ENCODE results near the gene TMEM255B. TPM values are rescaled to one million over a fixed set of nuclear protein-coding genes. Genes with fewer than 3 reads are reported as not detected.

The TMEM255B gene
- total and polyA plus RNA-seq, 4 donors, result 6.0 to 19.6 (median 14.8) TPM

DNA sequence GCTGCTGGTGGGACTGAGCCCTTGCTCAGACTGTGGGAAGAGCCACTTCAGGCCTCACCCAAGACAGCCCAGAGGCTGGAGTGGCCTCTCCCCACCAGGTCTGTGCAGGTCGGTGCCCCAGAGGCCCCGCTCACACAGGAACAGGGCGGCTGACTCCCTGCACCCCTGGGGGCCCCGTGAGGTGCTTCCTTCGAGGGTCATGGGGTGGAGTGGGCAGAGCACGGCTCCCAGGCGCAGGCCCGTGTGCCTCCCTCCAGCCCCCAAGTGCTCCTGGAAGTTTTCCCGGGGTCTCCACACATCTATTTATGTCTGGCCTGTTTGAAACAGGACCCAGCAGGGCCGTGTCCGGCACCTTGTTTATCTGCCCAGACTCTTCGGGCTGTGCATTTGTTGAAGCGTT lies 9.5 kb upstream of the TMEM255B start:
- DNase-seq, result no peak

DNA sequence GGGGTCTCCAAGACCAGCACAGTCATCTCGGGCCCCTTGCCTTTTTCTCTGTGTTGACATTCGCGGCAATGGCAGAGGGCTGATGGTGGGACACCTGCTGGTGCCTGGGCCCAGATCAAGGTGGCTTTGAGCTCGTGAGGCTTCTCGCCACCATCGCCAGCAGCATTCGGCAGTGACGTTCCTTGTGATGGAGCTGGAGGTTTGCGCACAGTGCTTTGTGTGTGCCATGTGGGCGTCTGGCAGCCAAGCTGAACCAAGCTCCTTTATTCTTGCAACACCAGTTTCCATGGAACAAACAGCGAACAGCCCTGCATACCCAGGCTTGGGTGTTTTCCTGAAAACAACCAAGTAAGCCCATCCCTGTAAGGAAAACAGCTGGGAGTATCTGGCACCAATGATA lies 9.1 kb upstream of the TMEM255B start:
- TF ChIP-seq, protein P1, sequence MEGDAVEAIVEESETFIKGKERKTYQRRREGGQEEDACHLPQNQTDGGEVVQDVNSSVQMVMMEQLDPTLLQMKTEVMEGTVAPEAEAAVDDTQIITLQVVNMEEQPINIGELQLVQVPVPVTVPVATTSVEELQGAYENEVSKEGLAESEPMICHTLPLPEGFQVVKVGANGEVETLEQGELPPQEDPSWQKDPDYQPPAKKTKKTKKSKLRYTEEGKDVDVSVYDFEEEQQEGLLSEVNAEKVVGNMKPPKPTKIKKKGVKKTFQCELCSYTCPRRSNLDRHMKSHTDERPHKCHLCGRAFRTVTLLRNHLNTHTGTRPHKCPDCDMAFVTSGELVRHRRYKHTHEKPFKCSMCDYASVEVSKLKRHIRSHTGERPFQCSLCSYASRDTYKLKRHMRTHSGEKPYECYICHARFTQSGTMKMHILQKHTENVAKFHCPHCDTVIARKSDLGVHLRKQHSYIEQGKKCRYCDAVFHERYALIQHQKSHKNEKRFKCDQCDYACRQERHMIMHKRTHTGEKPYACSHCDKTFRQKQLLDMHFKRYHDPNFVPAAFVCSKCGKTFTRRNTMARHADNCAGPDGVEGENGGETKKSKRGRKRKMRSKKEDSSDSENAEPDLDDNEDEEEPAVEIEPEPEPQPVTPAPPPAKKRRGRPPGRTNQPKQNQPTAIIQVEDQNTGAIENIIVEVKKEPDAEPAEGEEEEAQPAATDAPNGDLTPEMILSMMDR (IDR thresholded peaks at IDR 0.05; ENCODE audit: control extremely low read depth, extremely low read depth), result no peak
- 86 to 91% methylated on average over 11 of the region's 11 CpGs for WGBS, 2 donors

More for the DNA sequence above, 9.5 kb upstream of the TMEM255B start:
- WGBS, 2 donors, result 80 to 85% methylated on average over 13 of the region's 13 CpGs
- no peak overlapping the region for H3K4me3 ChIP-seq
- H3K27ac ChIP-seq (ENCODE audit: low read depth in 1 of 2, low read length in 1 of 2), result no peak overlapping the region
- peaks cover 0 to 4% (median 1%) of the 10 kb centered on the region in 4 donors for H3K9me3 ChIP-seq (ENCODE audit: control insufficient read depth in 4 of 4, insufficient read depth in 3 of 4, low read length in 3 of 4)
- H3K9ac ChIP-seq (ENCODE audit: insufficient read depth in 1 of 2, low read length in 2 of 2), result no peak overlapping the region
- ATAC-seq (ENCODE audit: insufficient read depth, low FRiP score), result no peak
- TF ChIP-seq, protein P1 (IDR thresholded peaks at IDR 0.05; ENCODE audit: control extremely low read depth, extremely low read depth), result no peak
- H3K27me3 ChIP-seq (ENCODE audit: control insufficient read depth in 3 of 3, insufficient read depth in 3 of 3, low read length in 2 of 3), result peaks cover 0 to 4% (median 0%) of the 10 kb centered on the region in 3 donors
- no peaks in the 10 kb centered on the region for H3K4me1 ChIP-seq (ENCODE audit: control insufficient read depth in 5 of 5, insufficient read depth in 5 of 5, low read length in 5 of 5)
- no peaks in the 10 kb centered on the region for H3K36me3 ChIP-seq (ENCODE audit: control insufficient read depth in 4 of 4, insufficient read depth in 4 of 4, low read length in 4 of 4)

DNA sequence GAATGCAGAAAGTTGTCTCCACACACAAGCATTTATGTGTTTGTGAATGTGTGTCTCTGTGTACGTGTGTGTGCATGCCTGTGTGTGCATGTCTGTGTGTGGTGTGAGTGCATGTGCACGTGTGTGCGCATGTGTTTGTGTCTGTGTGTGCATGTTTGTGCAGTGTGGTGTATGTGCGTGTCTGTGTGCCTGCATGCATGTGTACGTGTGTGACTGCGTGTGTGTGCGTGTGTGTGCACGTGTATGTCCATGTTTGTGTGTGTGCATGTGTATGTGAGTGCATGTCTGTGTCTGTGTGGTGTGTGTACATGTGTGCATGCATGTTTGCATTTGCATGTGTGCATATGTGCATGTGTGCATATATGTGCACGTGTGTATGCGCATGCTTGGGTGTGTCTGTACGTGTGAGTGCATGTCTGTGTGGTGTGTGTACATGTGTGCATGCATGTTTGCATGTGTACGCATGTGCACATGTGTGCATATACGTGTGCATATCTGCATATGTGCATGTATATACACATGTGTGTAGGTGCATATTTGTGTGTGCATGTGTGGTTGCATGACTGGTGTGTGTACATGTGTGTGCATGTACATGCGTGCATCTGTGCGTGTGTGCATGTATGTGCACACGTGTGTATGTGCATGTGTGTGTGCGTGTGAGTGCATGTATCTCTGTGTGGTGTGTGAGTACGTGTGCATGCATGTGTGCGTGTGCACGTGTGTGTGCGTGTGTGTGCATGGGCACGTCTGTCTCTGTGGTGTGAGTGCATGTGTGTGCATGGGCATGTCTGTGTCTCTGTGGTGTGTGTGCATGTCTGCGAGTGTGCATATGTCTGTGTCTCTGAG lies 8.2 kb upstream of the TMEM255B start:
- no peak overlapping the region for H3K9ac ChIP-seq (ENCODE audit: insufficient read depth in 1 of 2, low read length in 2 of 2)
- no peak overlapping the region for H3K4me3 ChIP-seq
- no peak for DNase-seq
- no peaks in the 10 kb centered on the region for H3K4me1 ChIP-seq (ENCODE audit: control insufficient read depth in 5 of 5, insufficient read depth in 5 of 5, low read length in 5 of 5)
- WGBS, 2 donors, result 94 to 95% methylated on average over 23 of the region's 23 CpGs
- TF ChIP-seq, protein P1 (IDR thresholded peaks at IDR 0.05; ENCODE audit: control extremely low read depth, extremely low read depth), result no peak
- H3K9me3 ChIP-seq (ENCODE audit: control insufficient read depth in 4 of 4, insufficient read depth in 3 of 4, low read length in 3 of 4), result peaks cover 0 to 4% (median 1%) of the 10 kb centered on the region in 4 donors
- no peak for ATAC-seq (ENCODE audit: insufficient read depth, low FRiP score)
- no peak overlapping the region for H3K27ac ChIP-seq (ENCODE audit: low read depth in 1 of 2, low read length in 1 of 2)
- H3K27me3 ChIP-seq (ENCODE audit: control insufficient read depth in 3 of 3, insufficient read depth in 3 of 3, low read length in 2 of 3), result peaks cover 0 to 4% (median 0%) of the 10 kb centered on the region in 3 donors
- no peaks in the 10 kb centered on the region for H3K36me3 ChIP-seq (ENCODE audit: control insufficient read depth in 4 of 4, insufficient read depth in 4 of 4, low read length in 4 of 4)

More for the DNA sequence above, 9.1 kb upstream of the TMEM255B start:
- Histone ChIP-seq H3K9ac (ENCODE audit: insufficient read depth in 1 of 2, low read length in 2 of 2) (no peak overlapping the region), H3K4me3 (no peak overlapping the region), H3K4me1 (ENCODE audit: control insufficient read depth in 5 of 5, insufficient read depth in 5 of 5, low read length in 5 of 5) (no peaks in the 10 kb centered on the region), H3K36me3 (ENCODE audit: control insufficient read depth in 4 of 4, insufficient read depth in 4 of 4, low read length in 4 of 4) (no peaks in the 10 kb centered on the region), H3K27me3 (ENCODE audit: control insufficient read depth in 3 of 3, insufficient read depth in 3 of 3, low read length in 2 of 3) (peaks cover 0 to 4% (median 0%) of the 10 kb centered on the region in 3 donors), H3K27ac (ENCODE audit: low read depth in 1 of 2, low read length in 1 of 2) (no peak overlapping the region), H3K9me3 (ENCODE audit: control insufficient read depth in 4 of 4, insufficient read depth in 3 of 4, low read length in 3 of 4) (peaks cover 0 to 4% (median 1%) of the 10 kb centered on the region in 4 donors)
- DNase-seq, result no peak
- ATAC-seq (ENCODE audit: insufficient read depth, low FRiP score), result no peak
